Spinal cord (tissue), 10 donors: Measurements from ENCODE around the gene CRX. TPM values are rescaled to one million over a fixed set of nuclear protein-coding genes. Genes with fewer than 3 reads are reported as not detected.
"Not testable (repeated sequence)": the region's sequence is repeated elsewhere in the genome, so short reads cannot be mapped to it uniquely, and the experiment has no call there.

Experiments
- DNase-seq, 6 donors: peaks; one replicate each; pipeline versions ENCODE4 v3.0.0 to v3.0.0-alpha.2; 2013 to 2015; ENCODE audit warnings: low spot score in 6 of 6, low read depth in 4 of 6
- H3K27ac ChIP-seq: one replicate; pipeline ENCODE4 v1.5.1; 2013; ENCODE audit warnings: low read depth, low read length, control low read depth
- H3K27me3 ChIP-seq: one replicate; pipeline ENCODE4 v1.6.1; 2013; ENCODE audit warnings: low read length; ENCODE audit not compliant: control insufficient read depth, insufficient read depth
- H3K36me3 ChIP-seq: one replicate; pipeline ENCODE4 v1.6.1; 2013; ENCODE audit warnings: low read length; ENCODE audit not compliant: control insufficient read depth, insufficient read depth
- H3K4me1 ChIP-seq: one replicate; pipeline ENCODE4 v1.6.1; 2013; ENCODE audit warnings: low read length; ENCODE audit not compliant: control insufficient read depth, insufficient read depth
- H3K4me3 ChIP-seq: one replicate; pipeline ENCODE4 v1.5.1; 2013; ENCODE audit warnings: low read depth, low read length, control low read depth
- H3K9me3 ChIP-seq: one replicate; pipeline ENCODE4 v1.6.1; 2013; ENCODE audit warnings: low read length; ENCODE audit not compliant: control insufficient read depth, insufficient read depth
- WGBS: methylation state at CpG from one replicate; pipeline ENCODE4 v1.1.5; 2013; ENCODE audit warnings: missing lambda C conversion rate; ENCODE audit not compliant: insufficient coverage; 5-methylcytosine and 5-hydroxymethylcytosine counted together
- polyA plus RNA-seq, 2 donors: library from polyadenylated mRNA; unstranded; fragments of 120-200 nt; gene quantifications; one replicate each; pipeline ENCODE4 v1.2.1, GENCODE V29; 2013; ENCODE audit not compliant: insufficient read length in 2 of 2
- total RNA-seq, 2 donors: library from RNA; depleted of rRNA in 1 of 2; stranded (reverse); fragments of 120-200 nt in 1 of 2; fragments of >200 nt in 1 of 2; gene quantifications; one replicate each; pipeline versions ENCODE4 v1.2.3 to v1.2.4, GENCODE V29; 2013 to 2014
- donor health status: healthy.

CRX gene
- total and polyA plus RNA-seq, 4 donors = 0.17 to 0.18 TPM; not detected in 2

GRCh38 chr19:47802521-47803043 is 19.2 kb upstream of the CRX start:
- Histone ChIP-seq H3K36me3 (peaks cover 3% of the 10 kb centered on the region), H3K27ac (no peak overlapping the region), H3K9me3 (no peaks in the 10 kb centered on the region), H3K4me1 (no peaks in the 10 kb centered on the region), H3K27me3 (no peaks in the 10 kb centered on the region), H3K4me3 (no peak overlapping the region)
- 85% methylated on average over 9 of the region's 25 CpGs for WGBS
- no peak for DNase-seq

GRCh38 chr19:47803148-47803547 is 18.6 kb upstream of the CRX start:
- H3K4me1 ChIP-seq, DNase-seq, H3K27ac ChIP-seq, H3K36me3 ChIP-seq, H3K9me3 ChIP-seq, H3K27me3 ChIP-seq, H3K4me3 ChIP-seq: not testable (repeated sequence)
- 60% methylated on average over 11 of the region's 21 CpGs for WGBS

GRCh38 chr19:47803671-47804070 is 18.1 kb upstream of the CRX start:
- DNase-seq, H3K27ac ChIP-seq, H3K4me1 ChIP-seq, H3K27me3 ChIP-seq, H3K4me3 ChIP-seq, H3K36me3 ChIP-seq, H3K9me3 ChIP-seq: not testable (repeated sequence)
- no CpG with 5 or more reads among the region's 12 CpGs for WGBS

GRCh38 chr19:47804451-47804850 is 17.3 kb upstream of the CRX start, which contains the start of gene TPRX1:
Gene TPRX1 (minus strand): TSS chr19:47804551. CDS start chr19:47804539, 12 bp downstream.
- not testable (repeated sequence) for H3K4me3 ChIP-seq, DNase-seq, H3K27me3 ChIP-seq, H3K27ac ChIP-seq, H3K9me3 ChIP-seq, H3K4me1 ChIP-seq, H3K36me3 ChIP-seq
- WGBS = 94% methylated on average over 3 of the region's 5 CpGs

GRCh38 chr19:47805313-47805712 is 16.4 kb upstream of the CRX start:
- no peaks in the 10 kb centered on the region for H3K4me1 ChIP-seq
- no peaks in the 10 kb centered on the region for H3K9me3 ChIP-seq
- peaks cover 3% of the 10 kb centered on the region for H3K36me3 ChIP-seq
- 86% methylated on average over 8 of the region's 10 CpGs for WGBS
- H3K4me3 ChIP-seq = no peak overlapping the region
- H3K27me3 ChIP-seq = no peaks in the 10 kb centered on the region
- DNase-seq = no peak
- H3K27ac ChIP-seq = no peak overlapping the region

- no peak overlapping the region for H3K27ac ChIP-seq
- no peak overlapping the region for H3K4me3 ChIP-seq
- H3K9me3 ChIP-seq = no peaks in the 10 kb centered on the region
- H3K36me3 ChIP-seq = peaks cover 3% of the 10 kb centered on the region
- 60% methylated on average over 1 of the region's 6 CpGs for WGBS
- no peak for DNase-seq
- no peaks in the 10 kb centered on the region for H3K4me1 ChIP-seq
- no peaks in the 10 kb centered on the region for H3K27me3 ChIP-seq
These were observed 15.3 kb upstream of the CRX start for GRCh38 chr19:47806435-47806834.

- no peaks in the 10 kb centered on the region for H3K36me3 ChIP-seq
- DNase-seq = peak in 3 of 6 donors; percentile 12 to 69 (median 54)
- no peaks in the 10 kb centered on the region for H3K4me1 ChIP-seq
- H3K27ac ChIP-seq = no peak overlapping the region
- 100% methylated on average over 3 of the region's 17 CpGs for WGBS
- H3K27me3 ChIP-seq = no peaks in the 10 kb centered on the region
- H3K9me3 ChIP-seq = no peaks in the 10 kb centered on the region
- no peak overlapping the region for H3K4me3 ChIP-seq
These were observed 8.3 kb upstream of the CRX start for GRCh38 chr19:47813304-47813994.

- no peaks in the 10 kb centered on the region for H3K9me3 ChIP-seq
- WGBS = 66% methylated on average over 7 of the region's 7 CpGs
- no peaks in the 10 kb centered on the region for H3K27me3 ChIP-seq
- H3K4me1 ChIP-seq = no peaks in the 10 kb centered on the region
- H3K4me3 ChIP-seq = no peak overlapping the region
- DNase-seq = no peak
- H3K27ac ChIP-seq = no peak overlapping the region
- H3K36me3 ChIP-seq = no peaks in the 10 kb centered on the region
These were observed 7.8 kb upstream of the CRX start for GRCh38 chr19:47813995-47814328.

GRCh38 chr19:47816270-47816669 is 5.5 kb upstream of the CRX start:
- no CpG with 5 or more reads among the region's 8 CpGs for WGBS
- not testable (repeated sequence) for H3K27me3 ChIP-seq, H3K36me3 ChIP-seq

GRCh38 chr19:47818221-47818620 is 3.5 kb upstream of the CRX start:
- not testable (repeated sequence) for H3K27ac ChIP-seq, H3K27me3 ChIP-seq, H3K4me1 ChIP-seq, H3K9me3 ChIP-seq, DNase-seq, H3K4me3 ChIP-seq, H3K36me3 ChIP-seq
- WGBS = 100% methylated on average over 1 of the region's 1 CpG

More at GRCh38 chr19:47816270-47816669, 5.5 kb upstream of the CRX start:
- H3K9me3 ChIP-seq, H3K4me3 ChIP-seq, H3K4me1 ChIP-seq, DNase-seq, H3K27ac ChIP-seq: not testable (repeated sequence)
